ENCODE measurements around the gene SMAD9. TPM values are rescaled to one million over a fixed set of nuclear protein-coding genes. Genes with fewer than 3 reads are reported as not detected.

The SMAD9 gene
- total and polyA plus RNA-seq, 2 of the 8 experiments (the other 6 are each of a cell fraction or from before 2014, with no cell fraction given), result 0.45 to 1.0 TPM

- TF ChIP-seq CHD7 (IDR thresholded peaks at IDR 0.05; ENCODE audit: insufficient replicate concordance, low read length) (no peak), EZH2 (IDR thresholded peaks at IDR 0.05; ENCODE audit: low read depth, low read length, severe bottlenecking) (no peak), EP300 (IDR thresholded peaks at IDR 0.05; ENCODE audit: borderline replicate concordance in 1 of 2, low read depth in 2 of 2, low read length in 2 of 2) (no peak), KDM5A (IDR thresholded peaks at IDR 0.05; ENCODE audit: low read length) (no peak), CHD2 (IDR thresholded peaks at IDR 0.05; ENCODE audit: low read length) (no peak), ATF2 (IDR thresholded peaks at IDR 0.05; ENCODE audit: low read length) (no peak), POU5F1 (IDR thresholded peaks at IDR 0.05; ENCODE audit: low read depth, low read length) (no peak), FOSL1 (IDR thresholded peaks at IDR 0.05; ENCODE audit: insufficient read depth, low read depth, low read length) (no peak)
Observed at GRCh38 chr13:36897054-36897616, 22.9 kb downstream of the SMAD9 start (continued).
